ENCODE results near the gene TUT4. TPM values are rescaled to one million over a fixed set of nuclear protein-coding genes. Genes with fewer than 3 reads are reported as not detected.

The TUT4 gene
- total and polyA plus RNA-seq, 9 donors, result 35.6 to 90.5 (median 65.2) TPM

DNA sequence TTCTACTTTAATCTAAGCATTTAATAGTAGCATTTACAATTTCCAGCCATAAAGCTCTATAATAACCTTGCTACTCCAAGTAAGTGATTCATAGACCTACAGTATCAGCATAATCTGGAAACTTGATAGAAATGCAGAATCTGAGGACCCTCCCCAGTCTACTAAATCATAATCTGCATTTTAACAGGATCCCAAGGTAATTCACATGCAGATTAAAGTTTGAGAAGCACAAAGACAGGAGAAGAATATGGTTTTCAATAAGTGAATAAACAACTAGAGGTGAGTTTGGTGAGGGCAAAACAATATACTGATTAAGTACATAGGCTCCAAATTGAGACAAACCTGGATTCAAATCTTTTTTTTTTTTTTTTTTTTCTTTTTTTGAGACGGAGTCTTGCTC, 91.1 kb downstream of the TUT4 start:
- intact Hi-C loops (cut with DNase I), result no loop called here
- Histone ChIP-seq H3K4me1 (ENCODE audit: insufficient read depth) (no peaks in the 10 kb centered on the region), H3K4me3 (no peak overlapping the region), H3K36me3 (no peaks in the 10 kb centered on the region), H3K27ac (no peak overlapping the region), H3K9me3 (no peaks in the 10 kb centered on the region), H3K27me3 (no peaks in the 10 kb centered on the region)
- 87 to 93% (median 90%) methylated on average over 1 of the region's 1 CpG for WGBS, 3 donors
- no peak for TF ChIP-seq EP300 (IDR thresholded peaks at IDR 0.05)
- no peak for TF ChIP-seq POLR2A (IDR thresholded peaks at IDR 0.05)
- no peak for TF ChIP-seq CTCF (IDR thresholded peaks at IDR 0.05)
- no peak for DNase-seq

DNA sequence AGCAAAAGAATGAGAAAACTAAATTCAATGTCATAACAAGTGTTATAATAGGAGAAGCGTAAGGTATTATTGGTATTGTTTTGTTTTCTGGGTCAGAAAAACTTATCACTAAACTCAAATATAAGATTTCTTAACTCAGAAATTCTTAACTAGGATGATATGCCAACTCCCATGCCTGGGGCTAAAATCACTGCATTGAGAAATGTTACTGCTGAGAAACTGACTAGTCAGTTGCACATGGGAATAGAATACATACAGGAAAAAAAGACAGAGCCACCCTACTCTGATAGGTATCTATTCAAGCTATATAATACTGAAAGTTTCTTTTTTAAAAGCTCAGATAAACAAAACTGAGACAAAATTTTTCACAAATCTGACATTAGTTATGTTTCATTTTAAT, 92.2 kb downstream of the TUT4 start:
- no peak for TF ChIP-seq POLR2A (IDR thresholded peaks at IDR 0.05)
- no peak for TF ChIP-seq EP300 (IDR thresholded peaks at IDR 0.05)
- TF ChIP-seq CTCF (IDR thresholded peaks at IDR 0.05), result no peak
- H3K9me3 ChIP-seq, result no peaks in the 10 kb centered on the region
- H3K4me1 ChIP-seq (ENCODE audit: insufficient read depth), result no peaks in the 10 kb centered on the region
- H3K4me3 ChIP-seq, result no peak overlapping the region
- WGBS, 3 donors, result 92 to 96% (median 95%) methylated on average over 1 of the region's 1 CpG
- intact Hi-C loops (cut with DNase I), result no loop called here
- H3K36me3 ChIP-seq, result no peaks in the 10 kb centered on the region
- no peaks in the 10 kb centered on the region for H3K27me3 ChIP-seq
- no peak for DNase-seq
- H3K27ac ChIP-seq, result no peak overlapping the region

DNA sequence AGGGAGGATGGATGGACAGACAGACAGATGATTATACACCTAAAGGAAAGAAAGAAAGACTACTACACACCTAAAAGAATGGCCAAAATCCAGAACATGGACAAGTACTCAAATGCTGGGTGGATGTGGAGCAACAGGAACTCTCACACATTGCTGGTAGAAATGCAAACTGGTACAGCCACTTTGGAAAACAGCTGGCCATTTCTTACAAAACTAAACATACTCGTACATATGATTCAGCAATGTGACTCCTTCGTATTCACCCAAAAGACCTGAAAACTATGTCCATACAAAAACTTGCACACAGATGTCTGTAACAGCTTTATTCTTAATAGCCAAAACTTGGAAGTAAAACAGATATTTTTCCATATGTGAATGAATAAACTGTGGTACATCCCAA, 97.2 kb downstream of the TUT4 start:
- Histone ChIP-seq H3K9me3 (no peaks in the 10 kb centered on the region), H3K27me3 (no peaks in the 10 kb centered on the region), H3K36me3 (no peaks in the 10 kb centered on the region), H3K4me3 (no peak overlapping the region), H3K4me1 (ENCODE audit: insufficient read depth) (no peaks in the 10 kb centered on the region), H3K27ac (no peak overlapping the region)
- WGBS, 3 donors, result 95 to 97% (median 97%) methylated on average over 2 of the region's 2 CpGs
- TF ChIP-seq CTCF (IDR thresholded peaks at IDR 0.05), result no peak
- TF ChIP-seq POLR2A (IDR thresholded peaks at IDR 0.05), result no peak
- TF ChIP-seq EP300 (IDR thresholded peaks at IDR 0.05), result no peak
- intact Hi-C loops (cut with DNase I), result no loop called here
- DNase-seq, result no peak

DNA sequence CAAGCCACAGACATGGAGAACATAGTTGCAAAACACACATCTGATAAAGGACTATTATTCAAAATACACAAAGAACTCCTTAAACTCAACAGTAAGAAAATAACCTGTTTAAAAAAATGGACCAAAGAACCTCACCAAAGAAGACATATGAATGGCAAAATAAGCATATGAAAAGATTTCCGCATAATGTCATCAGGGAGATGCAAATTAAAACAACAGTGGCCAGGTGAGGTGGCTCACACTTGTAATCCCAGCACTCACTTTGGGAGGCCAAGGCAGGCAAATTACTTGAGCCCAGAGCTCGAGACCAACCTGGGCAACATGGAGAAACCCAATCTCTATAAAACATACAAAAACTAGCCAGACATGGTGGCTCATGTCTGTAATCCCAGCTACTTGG, 98.1 kb downstream of the TUT4 start:
- Histone ChIP-seq H3K9me3 (no peaks in the 10 kb centered on the region), H3K27ac (no peak overlapping the region), H3K27me3 (no peaks in the 10 kb centered on the region), H3K4me1 (ENCODE audit: insufficient read depth) (no peaks in the 10 kb centered on the region), H3K4me3 (no peak overlapping the region), H3K36me3 (no peaks in the 10 kb centered on the region)
- intact Hi-C loops (cut with DNase I), result no loop called here
- no peak for TF ChIP-seq EP300 (IDR thresholded peaks at IDR 0.05)
- TF ChIP-seq CTCF (IDR thresholded peaks at IDR 0.05), result no peak
- no peak for TF ChIP-seq POLR2A (IDR thresholded peaks at IDR 0.05)
- no peak for DNase-seq
- 95 to 98% (median 96%) methylated on average over 2 of the region's 2 CpGs for WGBS, 3 donors

- no peaks in the 10 kb centered on the region for H3K4me1 ChIP-seq (ENCODE audit: insufficient read depth)
Measured at GRCh38 chr1:52454127-52454526, 98.8 kb downstream of the TUT4 start.

More at GRCh38 chr1:52454127-52454526, 98.8 kb downstream of the TUT4 start:
- Histone ChIP-seq H3K9me3 (no peaks in the 10 kb centered on the region), H3K4me3 (no peak overlapping the region), H3K27ac (no peak overlapping the region), H3K27me3 (no peaks in the 10 kb centered on the region), H3K36me3 (no peaks in the 10 kb centered on the region)
- TF ChIP-seq POLR2A (IDR thresholded peaks at IDR 0.05) (no peak), CTCF (IDR thresholded peaks at IDR 0.05) (no peak), EP300 (IDR thresholded peaks at IDR 0.05) (no peak)
- 89 to 98% (median 92%) methylated on average over 1 of the region's 1 CpG for WGBS, 3 donors
- intact Hi-C loops (cut with DNase I), result no loop called here
- DNase-seq, result no peak

All from ovary (tissue), 9 donors.